Caco-2 (cell line): ENCODE results near the gene GLB1L2. TPM values are rescaled to one million over a fixed set of nuclear protein-coding genes. Genes with fewer than 3 reads are reported as not detected.
"Not testable (repeated sequence)": the region's sequence is repeated elsewhere in the genome, so short reads cannot be mapped to it uniquely, and the experiment has no call there.

Experiments
- BruUV-seq: library from RNA; stranded (reverse); fragments of 400-500 nt; replicated peaks from 2 replicates; lab custom pipeline; 2021; lab: Mats Ljungman, UMichigan
- CTCF ChIA-PET: fragments of 300-600 bp; sonication (Branson Sonifier 250); formaldehyde crosslinking; loops from one replicate; lab custom pipeline; 2022; ENCODE audit warnings: antibody characterized with exemption; lab: Charles Lee
- POLR2A ChIA-PET: fragments of 300-600 bp; sonication (Branson Sonifier 250); formaldehyde crosslinking; loops from one replicate; lab custom pipeline; 2022; ENCODE audit warnings: antibody characterized with exemption; lab: Charles Lee
- DNase-seq, 2 experiments: peaks; one replicate each; pipeline versions ENCODE4 v3.0.0 to v3.0.0-alpha.2; 2020 to 2022
- H3K27me3 ChIP-seq: replicated peaks from 2 replicates; pipeline ENCODE4 v1.6.0; 2011; ENCODE audit warnings: low read length; ENCODE audit not compliant: control insufficient read depth, insufficient read depth
- H3K36me3 ChIP-seq: 2 replicates; pipeline ENCODE4 v1.5.1; 2011; ENCODE audit warnings: low read length; ENCODE audit not compliant: control insufficient read depth, insufficient read depth
- H3K4me1 ChIP-seq: fragments of 250-450 bp; sonication (Bioruptor Pico); 2 replicates; pipeline ENCODE4 v1.5.1; 2020; ENCODE audit warnings: mild to moderate bottlenecking
- H3K4me3 ChIP-seq: 2 replicates; pipeline ENCODE4 v1.5.1; 2011; ENCODE audit warnings: low read depth, mild to moderate bottlenecking, control low read depth, low read length
- H3K9me3 ChIP-seq: fragments of 250-450 bp; sonication (Bioruptor Pico); 2 replicates; pipeline ENCODE4 v1.5.1; 2020; ENCODE audit warnings: mild to moderate bottlenecking, moderate library complexity
- H3K27ac Mint-ChIP-seq: one replicate; pipeline ENCODE4 v1.8.0; 2022; ENCODE audit warnings: mixed read lengths; ENCODE audit not compliant: unreplicated experiment
- H3K27me3 Mint-ChIP-seq: one replicate; pipeline ENCODE4 v1.8.0; 2022; ENCODE audit warnings: mixed read lengths; ENCODE audit not compliant: insufficient read depth, unreplicated experiment
- H3K36me3 Mint-ChIP-seq: one replicate; pipeline ENCODE4 v1.8.0; 2022; ENCODE audit warnings: mild to moderate bottlenecking, mixed read lengths; ENCODE audit not compliant: insufficient read depth, unreplicated experiment
- H3K4me1 Mint-ChIP-seq: one replicate; pipeline ENCODE4 v1.8.0; 2022; ENCODE audit warnings: low read depth, mixed read lengths; ENCODE audit not compliant: unreplicated experiment
- H3K4me3 Mint-ChIP-seq: one replicate; pipeline ENCODE4 v1.8.0; 2022; ENCODE audit warnings: mild to moderate bottlenecking, moderate library complexity, mixed read lengths; ENCODE audit not compliant: unreplicated experiment
- H3K9me3 Mint-ChIP-seq: one replicate; pipeline ENCODE4 v1.8.0; 2022; ENCODE audit warnings: mixed read lengths; ENCODE audit not compliant: unreplicated experiment
- intact Hi-C: fragments of 100-400 bp; cut with micrococcal nuclease; formaldehyde crosslinking; loops from one replicate; pipeline ENCODE4 v1.10.0; 2022; ENCODE audit not compliant: unreplicated experiment
- total RNA-seq: library from RNA; stranded (reverse); gene quantifications from 2 replicates; pipeline ENCODE4 v1.2.3, GENCODE V29; 2022
- TF ChIP-seq, protein P1 (sequence below), 2 experiments: fragments of 200-600 bp in 1 of 2; IDR thresholded peaks; 1 replicate in 1 of 2; 2 replicates in 1 of 2; pipeline versions ENCODE4 v1.5.1 to v1.8.0; 2011 to 2022; ENCODE audit warnings: antibody characterized with exemption in 1 of 2, control low read depth in 1 of 2, inconsistent platforms in 1 of 2, low read depth in 1 of 2, low read length in 1 of 2, mild to moderate bottlenecking in 1 of 2, moderate library complexity in 1 of 2; ENCODE audit not compliant: insufficient read depth in 1 of 2, severe bottlenecking in 1 of 2, unreplicated experiment in 1 of 2

GLB1L2 gene
- total RNA-seq, 1 experiment from 2014 or later, result 15.8 TPM

DNA sequence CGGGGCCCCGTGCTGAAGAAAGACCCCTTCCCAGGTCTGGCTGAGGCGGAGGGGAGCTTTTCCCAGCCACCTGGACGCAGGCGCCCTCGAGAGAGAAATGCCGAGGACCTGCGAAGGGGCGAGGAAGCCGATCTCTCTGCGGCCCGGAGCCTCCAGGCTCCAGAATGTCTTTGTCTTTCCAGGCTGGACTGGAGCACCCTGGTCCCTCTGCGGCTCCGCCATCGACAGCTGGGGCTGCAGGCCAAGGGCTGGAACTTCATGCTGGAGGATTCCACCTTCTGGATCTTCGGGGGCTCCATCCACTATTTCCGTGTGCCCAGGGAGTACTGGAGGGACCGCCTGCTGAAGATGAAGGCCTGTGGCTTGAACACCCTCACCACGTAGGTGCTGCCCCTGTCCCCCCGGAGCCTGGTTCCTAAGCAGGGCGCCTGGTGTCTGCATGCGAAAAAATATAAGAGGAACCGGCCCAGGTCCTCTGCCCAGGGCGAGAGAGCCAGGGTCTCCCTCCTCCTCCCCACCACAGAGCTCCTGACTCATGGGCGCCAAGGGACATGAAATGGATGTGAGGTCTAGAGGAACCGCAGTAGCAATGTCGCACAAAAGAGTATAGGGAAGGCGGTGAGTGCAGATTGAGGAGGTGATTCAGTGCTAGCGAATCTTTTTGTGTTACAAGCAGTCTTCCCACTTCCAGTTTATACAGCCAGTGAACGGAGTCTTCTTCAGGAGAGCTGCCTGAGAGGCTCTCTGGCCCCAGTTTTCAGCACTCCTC is 11.0 kb downstream of the GLB1L2 start:
- BruUV-seq, result no TSS peak
- no peaks in the 10 kb centered on the region for H3K36me3 Mint-ChIP-seq

DNA sequence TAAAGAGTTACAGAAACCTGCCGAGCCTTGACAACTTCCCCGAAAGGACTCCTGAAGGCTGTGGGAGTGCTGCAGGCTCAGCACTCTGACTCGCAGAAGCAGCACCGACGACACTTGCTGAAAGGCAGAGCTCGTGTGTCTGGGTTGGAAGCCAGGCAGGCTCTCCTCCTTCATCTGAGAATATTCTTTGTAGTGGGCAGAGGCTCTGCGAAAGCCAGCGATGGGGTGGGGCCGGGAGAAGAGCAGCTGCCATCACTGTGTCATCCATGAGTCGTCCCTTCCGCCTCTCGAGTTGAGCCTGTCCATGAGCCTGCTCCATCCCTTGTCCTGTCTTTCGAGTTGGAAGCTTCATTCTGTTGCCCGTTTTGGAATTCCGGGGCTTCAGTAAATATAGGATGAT is 11.9 kb downstream of the GLB1L2 start:
- intact Hi-C loops, result no loop called here
- Mint-ChIP-seq H3K36me3 (no peaks in the 10 kb centered on the region), H3K9me3 (no peaks in the 10 kb centered on the region), H3K27ac (no peak overlapping the region), H3K4me1 (peaks cover 9% of the 10 kb centered on the region), H3K4me3 (no peak overlapping the region), H3K27me3 (no peaks in the 10 kb centered on the region)
- no peaks in the 10 kb centered on the region for H3K9me3 ChIP-seq
- no peak for DNase-seq
- ChIA-PET CTCF (no interaction called here), POLR2A (no interaction called here)
- no peaks in the 10 kb centered on the region for H3K36me3 ChIP-seq
- BruUV-seq, result no TSS peak
- no peaks in the 10 kb centered on the region for H3K27me3 ChIP-seq
- H3K4me1 ChIP-seq, result peaks cover 5% of the 10 kb centered on the region; the same call in 1 of the 2 replicates
- no peak overlapping the region for H3K4me3 ChIP-seq
- TF ChIP-seq, protein P1, sequence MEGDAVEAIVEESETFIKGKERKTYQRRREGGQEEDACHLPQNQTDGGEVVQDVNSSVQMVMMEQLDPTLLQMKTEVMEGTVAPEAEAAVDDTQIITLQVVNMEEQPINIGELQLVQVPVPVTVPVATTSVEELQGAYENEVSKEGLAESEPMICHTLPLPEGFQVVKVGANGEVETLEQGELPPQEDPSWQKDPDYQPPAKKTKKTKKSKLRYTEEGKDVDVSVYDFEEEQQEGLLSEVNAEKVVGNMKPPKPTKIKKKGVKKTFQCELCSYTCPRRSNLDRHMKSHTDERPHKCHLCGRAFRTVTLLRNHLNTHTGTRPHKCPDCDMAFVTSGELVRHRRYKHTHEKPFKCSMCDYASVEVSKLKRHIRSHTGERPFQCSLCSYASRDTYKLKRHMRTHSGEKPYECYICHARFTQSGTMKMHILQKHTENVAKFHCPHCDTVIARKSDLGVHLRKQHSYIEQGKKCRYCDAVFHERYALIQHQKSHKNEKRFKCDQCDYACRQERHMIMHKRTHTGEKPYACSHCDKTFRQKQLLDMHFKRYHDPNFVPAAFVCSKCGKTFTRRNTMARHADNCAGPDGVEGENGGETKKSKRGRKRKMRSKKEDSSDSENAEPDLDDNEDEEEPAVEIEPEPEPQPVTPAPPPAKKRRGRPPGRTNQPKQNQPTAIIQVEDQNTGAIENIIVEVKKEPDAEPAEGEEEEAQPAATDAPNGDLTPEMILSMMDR (IDR thresholded peaks at IDR 0.05; ENCODE audit: insufficient read depth in 1 of 2, low read depth in 1 of 2, low read length in 1 of 2, severe bottlenecking in 1 of 2, unreplicated experiment in 1 of 2), result no peak

More for the DNA sequence above, 11.0 kb downstream of the GLB1L2 start:
- POLR2A ChIA-PET, result no interaction called here
- intact Hi-C loops, result no loop called here
- H3K36me3 ChIP-seq, result no peaks in the 10 kb centered on the region
- H3K9me3 ChIP-seq, result no peaks in the 10 kb centered on the region
- H3K27ac Mint-ChIP-seq, result no peak overlapping the region
- H3K4me1 Mint-ChIP-seq, result peaks cover 9% of the 10 kb centered on the region
- no peak overlapping the region for H3K4me3 ChIP-seq
- H3K27me3 Mint-ChIP-seq, result no peaks in the 10 kb centered on the region
- peaks cover 5% of the 10 kb centered on the region; the same call in 1 of the 2 replicates for H3K4me1 ChIP-seq
- H3K27me3 ChIP-seq, result no peaks in the 10 kb centered on the region
- TF ChIP-seq, protein P1 (IDR thresholded peaks at IDR 0.05; ENCODE audit: insufficient read depth in 1 of 2, low read depth in 1 of 2, low read length in 1 of 2, severe bottlenecking in 1 of 2, unreplicated experiment in 1 of 2), result no peak
- no peak overlapping the region for H3K4me3 Mint-ChIP-seq
- no peaks in the 10 kb centered on the region for H3K9me3 Mint-ChIP-seq
- no peak for DNase-seq
- CTCF ChIA-PET, result no interaction called here

DNA sequence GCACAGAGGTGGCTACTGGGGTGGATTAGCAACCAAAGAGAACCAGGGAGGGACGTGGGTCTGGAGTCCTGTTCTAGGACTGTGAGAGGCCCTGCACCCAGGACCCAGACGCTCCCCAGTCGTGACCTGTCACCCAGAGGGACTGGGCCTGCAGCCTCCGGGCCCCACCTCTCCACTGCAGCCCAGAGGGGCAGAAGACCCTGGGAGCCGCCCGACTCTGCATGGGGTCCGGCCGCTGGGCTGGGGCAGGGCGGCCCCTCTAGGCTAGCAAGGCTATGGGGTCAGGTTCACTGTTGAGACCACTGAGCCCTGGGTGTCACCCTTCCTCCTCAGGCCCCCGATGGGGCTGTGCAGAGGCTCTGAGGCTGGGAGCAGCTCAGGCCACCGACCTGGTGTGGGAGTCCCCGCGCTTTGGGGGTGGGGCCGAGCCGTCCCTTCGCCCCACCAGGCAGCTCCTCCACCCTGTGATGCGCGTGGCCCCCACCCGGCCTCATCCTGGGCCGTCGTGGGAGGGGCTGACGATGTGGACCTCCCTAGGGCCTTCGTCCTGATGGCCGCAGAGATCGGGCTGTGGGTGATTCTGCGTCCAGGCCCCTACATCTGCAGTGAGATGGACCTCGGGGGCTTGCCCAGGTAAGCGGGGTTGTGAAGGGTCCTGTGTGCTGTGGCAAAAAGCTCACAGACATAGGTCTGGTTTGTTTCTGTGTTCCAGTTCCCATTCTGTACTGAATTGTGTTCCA is 12.9 kb downstream of the GLB1L2 start:
- H3K4me1 ChIP-seq, H3K4me3 Mint-ChIP-seq, BruUV-seq, H3K9me3 Mint-ChIP-seq, H3K27me3 ChIP-seq, H3K36me3 ChIP-seq, H3K9me3 ChIP-seq, H3K4me3 ChIP-seq, DNase-seq, intact Hi-C loops, H3K27me3 Mint-ChIP-seq, H3K36me3 Mint-ChIP-seq, H3K27ac Mint-ChIP-seq, CTCF ChIA-PET, H3K4me1 Mint-ChIP-seq, POLR2A ChIA-PET: not testable (repeated sequence)
